Measurements from ENCODE around the gene PDSS2. TPM values are rescaled to one million over a fixed set of nuclear protein-coding genes. Genes with fewer than 3 reads are reported as not detected.

PDSS2 gene
- total and polyA plus RNA-seq, 2 of the 8 experiments (the other 6 are each of a cell fraction or from before 2014, with no cell fraction given) = 10.7 to 16.1 TPM

DNA sequence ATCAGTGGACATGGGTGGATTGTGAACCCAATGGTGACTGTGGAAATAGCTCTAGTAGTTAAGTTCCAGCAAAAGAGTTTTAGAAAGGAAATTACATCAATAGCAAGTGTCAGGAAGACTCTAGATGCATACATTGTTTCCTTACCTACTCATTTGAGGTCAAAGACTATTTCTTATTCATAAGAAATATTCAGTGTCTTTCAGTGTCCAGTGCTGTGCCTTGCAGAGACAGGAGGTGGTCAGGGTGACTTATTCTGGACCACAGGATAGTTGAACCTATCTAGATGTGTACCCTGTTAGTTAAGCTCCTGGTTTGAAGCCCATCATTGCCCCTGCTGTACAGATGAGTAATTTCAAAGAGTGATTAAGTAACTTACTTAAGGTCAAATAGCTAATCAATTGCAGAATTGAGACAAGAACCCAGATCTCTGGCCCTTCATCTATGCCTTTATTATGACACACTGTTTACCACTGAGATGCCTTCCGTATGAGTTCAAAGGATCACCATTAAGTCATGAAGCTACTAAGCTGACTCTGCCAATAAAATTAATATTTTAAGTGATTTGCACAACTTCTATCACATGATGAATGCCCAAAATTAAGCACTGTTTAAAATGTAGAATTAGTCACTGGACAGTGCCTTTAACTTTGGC lies 136.1 kb downstream of the PDSS2 start:
- H3K56ac ChIP-seq (replicated peaks; ENCODE audit: insufficient read length, low read depth, low read length) = no peak overlapping the region
- no peak overlapping the region for H4K8ac ChIP-seq (ENCODE audit: extremely low read depth, insufficient read depth, low read length)
- H3K4ac ChIP-seq (replicated peaks; ENCODE audit: insufficient read length, low read depth, low read length) = no peak overlapping the region
- no peak overlapping the region for H4K5ac ChIP-seq (ENCODE audit: insufficient read length, low read depth, low read length)
- FAIRE-seq (no peak), DNase-seq (ENCODE audit: low read depth in 1 of 2, low spot score in 2 of 2) (no peak)
- no peaks in the 10 kb centered on the region for H3K23me2 ChIP-seq (ENCODE audit: low read depth, low read length)
- no peak overlapping the region for H3K4me2 ChIP-seq (ENCODE audit: insufficient read depth in 1 of 2, low read depth in 2 of 2, low read length in 2 of 2)
- no peak overlapping the region for H2BK20ac ChIP-seq (ENCODE audit: low read length)
- H3K4me1 ChIP-seq (replicated peaks in 1 of 4; ENCODE audit: control insufficient read depth in 3 of 4, insufficient read depth in 4 of 4, low read length in 3 of 4) = no peaks in the 10 kb centered on the region
- H3K79me1 ChIP-seq (ENCODE audit: low read depth, low read length) = no peaks in the 10 kb centered on the region
- H3K27ac ChIP-seq (ENCODE audit: low read depth, low read length) = no peak overlapping the region
- no peaks in the 10 kb centered on the region for H4K20me1 ChIP-seq (replicated peaks in 1 of 2; ENCODE audit: control insufficient read depth in 1 of 2, insufficient read depth in 2 of 2, low read length in 2 of 2)
- H3K9me3 ChIP-seq (ENCODE audit: insufficient read depth in 2 of 2, low read depth in 1 of 2, low read length in 1 of 2) = peaks cover 0 to 2% of the 10 kb centered on the region in 2 experiments; a peak in 1 of 4 replicates
- H3K14ac ChIP-seq (ENCODE audit: insufficient read length) = no peak overlapping the region
- no peak overlapping the region for H3K9ac ChIP-seq (replicated peaks in 1 of 4; ENCODE audit: extremely low read depth in 1 of 4, low read depth in 3 of 4, low read length in 3 of 4)
- H2BK120ac ChIP-seq (replicated peaks; ENCODE audit: low read depth, low read length) = no peak overlapping the region
- 96% methylated on average over 1 of the region's 1 CpG; no CpG with 5 or more reads in 1 of the 2 experiments for WGBS, 2 experiments (ENCODE audit: extremely low coverage in 1 of 2, insufficient coverage in 1 of 2, insufficient read length in 1 of 2, insufficient replicate concordance in 2 of 2, low coverage in 1 of 2, low lambda C conversion rate in 2 of 2, missing lambda C conversion rate in 1 of 2)
- H2AFZ ChIP-seq (ENCODE audit: low read length) = no peak overlapping the region
- H4K91ac ChIP-seq (replicated peaks; ENCODE audit: insufficient read length, low read length) = no peak overlapping the region
- H3K36me3 ChIP-seq (ENCODE audit: control insufficient read depth in 2 of 4, insufficient read depth in 4 of 4, low read length in 3 of 4) = no peaks in the 10 kb centered on the region
- no peak overlapping the region for H2BK5ac ChIP-seq (ENCODE audit: low read depth, low read length)
- H3K27me3 ChIP-seq (replicated peaks in 1 of 4; ENCODE audit: control insufficient read depth in 3 of 4, extremely low read depth in 1 of 4, insufficient read depth in 3 of 4, low read length in 3 of 4) = no peaks in the 10 kb centered on the region
- H3K79me2 ChIP-seq (ENCODE audit: control insufficient read depth in 1 of 2, insufficient read depth in 2 of 2, low read length in 2 of 2) = no peaks in the 10 kb centered on the region
- H2AK5ac ChIP-seq (ENCODE audit: low read depth, low read length) = no peak overlapping the region
- no peak overlapping the region for H2BK15ac ChIP-seq (ENCODE audit: low read length)
- CTCF ChIA-PET (ENCODE audit: partially characterized antibody) = interaction anchor here (0.6 to 1.6 kb wide), 6 partner anchors 12 to 544 kb away, joined by 3 to 5 read pairs (median 3); no protein-coding TSS in a partner anchor
- no peak overlapping the region for H3K23ac ChIP-seq (ENCODE audit: insufficient read length)
- H3K4me3 ChIP-seq (ENCODE audit: extremely low read depth in 1 of 4, insufficient read depth in 2 of 4, low read depth in 3 of 4, low read length in 4 of 4) = no peak overlapping the region
- H3K18ac ChIP-seq (ENCODE audit: extremely low read depth, low read length) = no peak overlapping the region
- POLR2A ChIA-PET (ENCODE audit: partially characterized antibody) = no interaction called here
- no peak overlapping the region for H2BK12ac ChIP-seq (ENCODE audit: low read depth, low read length)
- TF ChIP-seq BACH1 (IDR thresholded peaks at IDR 0.05; ENCODE audit: low read length) (no peak), JUND (IDR thresholded peaks at IDR 0.05; ENCODE audit: low read length) (no peak), TEAD4 (IDR thresholded peaks at IDR 0.05; ENCODE audit: low read depth, low read length) (no peak), CREB1 (IDR thresholded peaks at IDR 0.05) (no peak), SP4 (IDR thresholded peaks at IDR 0.05; ENCODE audit: low read length) (no peak), PHF8 (conservative IDR thresholded peaks at IDR 0.05; ENCODE audit: low read depth, low read length) (no peak), FOSL1 (IDR thresholded peaks at IDR 0.05; ENCODE audit: insufficient read depth, low read depth, low read length) (no peak), KDM1A (IDR thresholded peaks at IDR 0.05; ENCODE audit: borderline replicate concordance, low read length) (no peak), KDM5A (IDR thresholded peaks at IDR 0.05; ENCODE audit: low read length) (no peak), TBP (IDR thresholded peaks at IDR 0.05; ENCODE audit: low read depth, low read length) (no peak), CEBPB (IDR thresholded peaks at IDR 0.05; ENCODE audit: low read depth, low read length) (no peak)
- TF ChIP-seq, protein P1, sequence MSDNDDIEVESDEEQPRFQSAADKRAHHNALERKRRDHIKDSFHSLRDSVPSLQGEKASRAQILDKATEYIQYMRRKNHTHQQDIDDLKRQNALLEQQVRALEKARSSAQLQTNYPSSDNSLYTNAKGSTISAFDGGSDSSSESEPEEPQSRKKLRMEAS (IDR thresholded peaks at IDR 0.05) = no peak
- TF ChIP-seq, protein P2, sequence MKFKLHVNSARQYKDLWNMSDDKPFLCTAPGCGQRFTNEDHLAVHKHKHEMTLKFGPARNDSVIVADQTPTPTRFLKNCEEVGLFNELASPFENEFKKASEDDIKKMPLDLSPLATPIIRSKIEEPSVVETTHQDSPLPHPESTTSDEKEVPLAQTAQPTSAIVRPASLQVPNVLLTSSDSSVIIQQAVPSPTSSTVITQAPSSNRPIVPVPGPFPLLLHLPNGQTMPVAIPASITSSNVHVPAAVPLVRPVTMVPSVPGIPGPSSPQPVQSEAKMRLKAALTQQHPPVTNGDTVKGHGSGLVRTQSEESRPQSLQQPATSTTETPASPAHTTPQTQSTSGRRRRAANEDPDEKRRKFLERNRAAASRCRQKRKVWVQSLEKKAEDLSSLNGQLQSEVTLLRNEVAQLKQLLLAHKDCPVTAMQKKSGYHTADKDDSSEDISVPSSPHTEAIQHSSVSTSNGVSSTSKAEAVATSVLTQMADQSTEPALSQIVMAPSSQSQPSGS (IDR thresholded peaks at IDR 0.05; ENCODE audit: low read length) = no peak
